22Rv1 (cell line): ENCODE data around the gene SLC22A1.
"Not testable (repeated sequence)": the region's sequence is repeated elsewhere in the genome, so short reads cannot be mapped to it uniquely, and the experiment has no call there.

Experiments used
- H3K27ac ChIP-seq: fragments of 450-650 bp; 2 replicates; pipeline ENCODE4 v1.5.1; 2017
- ZFX ChIP-seq: fragments of 450-650 bp; IDR thresholded peaks from 2 replicates; pipeline ENCODE4 v1.6.1; 2017; ENCODE audit warnings: antibody characterized with exemption, borderline replicate concordance
- TF ChIP-seq, protein P1 (sequence below): fragments of 450-650 bp; IDR thresholded peaks from 2 replicates; pipeline ENCODE4 v1.5.1; 2017; ENCODE audit warnings: mild to moderate bottlenecking

Gene SLC22A1

DNA sequence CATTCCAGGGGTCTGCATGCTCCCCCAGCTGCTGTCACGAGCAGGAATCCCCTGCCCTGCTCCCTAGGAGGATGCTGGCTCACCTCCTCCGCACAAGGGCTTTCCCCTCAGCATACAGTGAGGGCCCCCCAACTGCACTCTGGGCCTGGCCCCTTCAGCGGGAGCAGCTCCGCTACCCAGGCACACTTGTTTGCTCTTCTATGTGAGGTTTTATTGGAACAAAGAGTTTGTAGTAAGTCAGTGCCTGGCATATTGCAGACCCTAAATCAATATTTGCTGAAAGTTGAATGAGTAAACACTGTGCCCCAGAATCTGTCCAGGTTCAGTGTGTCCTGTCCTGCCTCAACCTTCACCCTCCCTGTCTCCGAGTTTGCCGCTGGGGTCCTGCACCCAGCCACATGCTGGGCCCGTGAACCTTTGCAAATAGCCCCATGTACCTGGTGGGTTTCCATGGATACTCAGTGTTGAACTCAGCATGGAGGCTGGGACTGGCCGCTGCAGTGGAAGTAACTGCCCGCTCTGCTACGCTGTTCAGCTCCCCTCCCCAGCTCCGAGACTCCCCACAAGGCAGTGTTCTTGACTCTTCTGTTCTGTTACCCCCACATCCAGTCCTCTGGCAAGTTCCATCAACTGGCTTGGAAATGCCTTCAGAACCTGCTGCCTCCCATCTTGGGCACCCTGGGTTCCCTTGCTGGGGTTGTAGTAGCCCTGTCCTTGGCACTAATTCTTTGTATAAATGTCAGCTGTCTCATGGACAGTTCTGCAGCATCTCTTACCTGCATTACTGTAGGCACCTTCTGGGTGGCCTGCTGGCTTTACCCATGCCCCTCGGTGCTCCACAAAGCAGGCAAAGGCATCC is 15.7 kb downstream of the SLC22A1 start:
- H3K27ac ChIP-seq = no peak overlapping the region
- TF ChIP-seq, protein P1, sequence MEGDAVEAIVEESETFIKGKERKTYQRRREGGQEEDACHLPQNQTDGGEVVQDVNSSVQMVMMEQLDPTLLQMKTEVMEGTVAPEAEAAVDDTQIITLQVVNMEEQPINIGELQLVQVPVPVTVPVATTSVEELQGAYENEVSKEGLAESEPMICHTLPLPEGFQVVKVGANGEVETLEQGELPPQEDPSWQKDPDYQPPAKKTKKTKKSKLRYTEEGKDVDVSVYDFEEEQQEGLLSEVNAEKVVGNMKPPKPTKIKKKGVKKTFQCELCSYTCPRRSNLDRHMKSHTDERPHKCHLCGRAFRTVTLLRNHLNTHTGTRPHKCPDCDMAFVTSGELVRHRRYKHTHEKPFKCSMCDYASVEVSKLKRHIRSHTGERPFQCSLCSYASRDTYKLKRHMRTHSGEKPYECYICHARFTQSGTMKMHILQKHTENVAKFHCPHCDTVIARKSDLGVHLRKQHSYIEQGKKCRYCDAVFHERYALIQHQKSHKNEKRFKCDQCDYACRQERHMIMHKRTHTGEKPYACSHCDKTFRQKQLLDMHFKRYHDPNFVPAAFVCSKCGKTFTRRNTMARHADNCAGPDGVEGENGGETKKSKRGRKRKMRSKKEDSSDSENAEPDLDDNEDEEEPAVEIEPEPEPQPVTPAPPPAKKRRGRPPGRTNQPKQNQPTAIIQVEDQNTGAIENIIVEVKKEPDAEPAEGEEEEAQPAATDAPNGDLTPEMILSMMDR = no peak
- no peak for TF ChIP-seq ZFX

DNA sequence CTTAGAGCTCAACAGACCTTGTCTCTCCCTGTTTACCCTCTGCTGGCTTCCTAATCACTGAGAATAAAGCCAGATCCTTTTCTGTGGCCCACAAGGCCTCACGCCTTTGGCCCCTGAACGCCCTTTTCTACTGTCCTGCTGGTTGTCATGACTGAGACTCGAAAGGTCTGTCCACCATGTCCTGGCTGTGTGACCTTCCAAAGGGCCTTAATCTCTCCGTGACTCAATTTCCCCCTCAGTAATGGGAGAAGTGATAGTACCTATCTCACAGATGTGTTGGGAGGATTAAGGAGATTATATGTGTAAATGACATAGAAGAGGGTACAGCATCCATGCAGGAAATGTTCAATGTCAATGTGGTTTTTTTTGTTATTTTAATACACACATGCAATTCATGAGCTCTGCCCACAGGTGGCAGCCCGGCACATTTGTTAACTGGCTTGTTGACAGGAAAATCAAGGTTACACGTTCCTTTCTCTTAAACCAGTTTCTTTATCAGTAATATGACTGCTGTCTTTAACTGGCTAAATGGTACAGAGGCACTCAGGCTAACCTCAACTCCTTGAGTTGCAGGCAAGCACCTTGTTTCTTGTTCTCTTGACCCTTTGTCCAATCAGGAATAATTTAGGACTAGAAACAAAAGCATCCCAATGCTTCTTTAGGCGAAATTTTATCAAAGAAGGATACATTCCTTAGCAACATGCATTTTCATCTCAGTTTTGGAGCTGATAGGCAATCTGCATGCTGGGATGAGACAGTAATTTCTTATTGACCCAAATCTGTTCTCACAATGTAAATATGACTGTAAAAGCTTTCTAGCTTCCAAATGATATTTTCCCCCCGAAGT is 16.6 kb downstream of the SLC22A1 start:
- TF ChIP-seq ZFX = no peak
- TF ChIP-seq, protein P1 = peak; percentile 85

DNA sequence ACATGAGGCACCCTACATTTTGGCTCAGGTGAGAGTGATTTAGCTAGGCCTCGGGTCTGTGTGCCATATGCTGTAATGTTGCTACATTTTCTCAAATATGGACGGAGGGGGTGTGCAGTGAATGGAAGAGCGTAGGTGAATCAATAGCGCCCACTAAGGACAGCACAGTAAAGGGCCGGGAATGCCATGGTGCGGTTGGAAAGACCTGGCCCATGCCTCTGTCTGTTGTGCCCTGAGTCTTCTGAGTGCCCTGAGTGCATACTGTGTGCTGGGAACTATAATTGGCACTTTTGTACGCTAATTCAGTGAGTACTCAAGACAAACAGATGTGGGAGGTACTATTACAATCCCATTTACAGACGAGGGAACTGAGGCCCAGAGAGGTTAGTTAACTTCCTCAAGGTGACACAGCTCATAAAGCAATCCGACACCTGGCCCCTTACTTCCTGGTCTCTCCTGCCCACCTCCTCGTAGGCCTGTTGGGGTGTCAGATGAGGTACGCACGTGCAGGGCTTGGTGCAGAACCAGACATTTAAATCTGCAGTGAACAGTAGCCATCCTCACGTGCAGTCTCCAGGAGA is 17.3 kb downstream of the SLC22A1 start:
- no peak overlapping the region for H3K27ac ChIP-seq
- TF ChIP-seq, protein P1 = no peak
- no peak for TF ChIP-seq ZFX

More for the DNA sequence above, 16.6 kb downstream of the SLC22A1 start:
- no peak overlapping the region for H3K27ac ChIP-seq

DNA sequence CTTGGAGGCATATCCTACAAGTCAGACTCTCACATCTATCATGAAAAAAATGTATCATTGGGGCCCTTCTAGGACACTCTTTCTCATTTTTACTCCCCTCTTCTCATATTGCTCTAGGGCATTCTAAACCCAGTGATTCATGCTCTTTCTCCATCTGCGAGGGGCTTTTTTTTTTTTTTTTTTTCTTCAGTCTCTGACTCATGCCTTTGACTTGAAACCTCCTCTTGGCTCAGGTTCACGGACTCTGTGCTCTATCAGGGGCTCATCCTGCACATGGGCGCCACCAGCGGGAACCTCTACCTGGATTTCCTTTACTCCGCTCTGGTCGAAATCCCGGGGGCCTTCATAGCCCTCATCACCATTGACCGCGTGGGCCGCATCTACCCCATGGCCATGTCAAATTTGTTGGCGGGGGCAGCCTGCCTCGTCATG is 17.8 kb downstream of the SLC22A1 start:
- TF ChIP-seq, protein P1 = no peak
- no peak for TF ChIP-seq ZFX

DNA sequence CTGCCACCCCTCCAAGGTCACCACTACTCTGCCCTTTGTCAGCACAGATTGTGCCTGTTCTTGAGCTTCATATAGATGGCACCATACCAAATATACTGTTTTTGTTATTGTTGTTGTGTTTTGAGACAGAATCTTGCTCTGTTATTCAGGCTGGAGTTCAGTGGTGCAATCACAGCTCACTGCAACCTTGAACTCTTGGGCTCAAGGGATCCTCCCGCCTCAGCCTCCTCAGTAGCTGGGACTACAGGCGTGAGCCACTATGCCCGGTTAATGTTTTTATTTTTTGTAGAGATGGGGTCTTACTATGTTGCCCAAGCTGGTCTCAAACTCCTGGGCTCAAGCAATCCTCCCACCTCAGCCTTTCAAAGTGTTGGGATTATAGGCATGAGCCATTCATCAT is 18.9 kb downstream of the SLC22A1 start:
- H3K27ac ChIP-seq = not testable (repeated sequence)

More for the DNA sequence above, 17.8 kb downstream of the SLC22A1 start:
- no peak overlapping the region for H3K27ac ChIP-seq

DNA sequence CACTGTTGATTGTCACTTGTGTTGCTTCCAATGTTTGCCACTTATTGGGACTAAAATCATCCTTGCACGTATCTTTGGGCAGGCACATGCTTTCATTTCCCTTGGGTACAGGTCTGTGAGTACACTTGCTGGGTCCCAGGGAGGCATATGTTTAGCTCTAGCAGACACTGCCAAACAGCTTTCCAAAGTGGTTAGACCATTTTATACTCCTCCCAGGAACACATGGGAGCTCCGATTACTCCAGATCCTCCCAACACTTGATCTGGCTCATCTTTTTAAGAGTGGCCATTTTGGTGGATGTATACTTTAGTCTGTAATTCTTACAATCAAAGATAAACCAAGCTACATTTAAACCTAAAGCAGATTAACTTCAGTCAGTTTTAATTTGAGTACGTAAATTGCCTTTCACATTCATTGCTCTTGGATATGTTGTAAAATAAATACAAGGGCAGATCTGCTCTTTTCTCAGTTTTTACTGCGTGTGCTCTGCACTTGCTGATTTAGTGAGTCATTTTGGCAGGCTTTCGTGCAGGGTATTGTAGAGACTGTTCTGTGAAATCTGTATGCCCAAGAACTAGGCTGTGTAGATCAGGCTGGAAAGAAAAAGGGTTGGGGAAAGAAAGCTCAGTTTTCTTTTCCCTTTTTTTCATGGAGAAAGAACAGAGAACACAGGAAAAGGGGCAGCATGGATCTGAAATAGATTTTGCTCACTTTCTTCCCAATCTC is 19.5 kb downstream of the SLC22A1 start:
- no peak overlapping the region for H3K27ac ChIP-seq
- TF ChIP-seq, protein P1 = no peak
- TF ChIP-seq ZFX = no peak

DNA sequence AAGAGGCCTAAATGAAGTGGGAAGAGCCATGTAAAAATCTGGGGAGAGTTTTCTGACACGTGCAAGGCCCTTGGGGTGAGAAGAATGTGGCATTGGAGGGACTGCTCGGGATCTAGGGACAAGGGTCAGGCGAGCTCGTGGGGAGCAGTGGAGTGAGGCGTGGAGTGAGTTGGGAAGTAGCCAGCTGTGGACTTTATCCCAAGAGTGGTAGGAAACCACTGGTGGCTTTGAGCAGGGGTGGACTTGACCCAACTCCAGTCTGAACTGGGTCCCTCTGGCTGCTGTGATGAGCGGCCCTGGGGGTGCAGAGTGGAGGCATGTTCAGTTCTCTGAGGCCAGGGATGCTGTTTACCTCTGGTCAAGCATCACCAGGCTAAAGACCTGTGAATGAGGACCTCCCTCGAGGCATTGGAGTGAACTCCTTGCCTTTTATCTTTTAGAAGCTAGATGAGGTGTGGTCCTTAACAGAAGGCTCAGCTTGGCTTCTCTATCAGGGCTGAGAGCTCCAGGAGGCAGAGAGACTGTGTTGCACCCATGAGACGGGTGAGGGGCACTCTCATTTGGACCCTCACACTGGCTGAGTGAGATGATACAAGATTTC is 20.6 kb downstream of the SLC22A1 start:
- no peak for TF ChIP-seq ZFX
- TF ChIP-seq, protein P1 = no peak
- no peak overlapping the region for H3K27ac ChIP-seq
